DND-41 (cell line): ENCODE measurements around the gene CRYL1.

Source experiments
- ATAC-seq: fragments of 200-7000 bp; cut with Tn5 transposase; 3 replicates; pipeline ENCODE4 v1.9.1; 2021; ENCODE audit warnings: low read depth; ENCODE audit not compliant: insufficient read depth
- DNase-seq: peaks from one replicate; pipeline ENCODE4 v3.0.0-alpha.2; 2020
- H2AFZ ChIP-seq: 2 replicates; pipeline ENCODE4 v1.6.0; 2012; ENCODE audit warnings: low read depth, low read length
- H3K27ac ChIP-seq: 2 replicates; pipeline ENCODE4 v1.5.1; 2012; ENCODE audit warnings: low read length, inconsistent platforms
- H3K27me3 ChIP-seq: fragments of 200-600 bp; sonication (generic); 2 replicates; pipeline ENCODE4 v1.6.0; 2012; ENCODE audit warnings: low read length, mild to moderate bottlenecking, inconsistent platforms; ENCODE audit not compliant: insufficient read depth, poor library complexity
- H3K36me3 ChIP-seq: 2 replicates; pipeline ENCODE4 v1.5.1; 2012; ENCODE audit warnings: low read length, inconsistent platforms; ENCODE audit not compliant: insufficient read depth
- H3K4me1 ChIP-seq: 2 replicates; pipeline ENCODE4 v1.5.1; 2012; ENCODE audit warnings: mild to moderate bottlenecking, low read length; ENCODE audit not compliant: insufficient read depth
- H3K4me2 ChIP-seq: 2 replicates; pipeline ENCODE4 v1.6.0; 2012; ENCODE audit warnings: mild to moderate bottlenecking, moderate library complexity, low read length, inconsistent platforms; ENCODE audit not compliant: insufficient read depth
- H3K4me3 ChIP-seq, 2 experiments: fragments of 200-600 bp in 1 of 2; shearing (Covaris generic) in 1 of 2; 2 replicates each; pipeline ENCODE4 v1.5.1; 2012 to 2016; ENCODE audit warnings: inconsistent platforms in 2 of 2, low read length in 2 of 2, mild to moderate bottlenecking in 2 of 2, low read depth in 1 of 2, moderate library complexity in 1 of 2
- H3K79me2 ChIP-seq: 2 replicates; pipeline ENCODE4 v1.6.0; 2012; ENCODE audit warnings: low read length, inconsistent platforms; ENCODE audit not compliant: insufficient read depth
- H3K9ac ChIP-seq: 2 replicates; pipeline ENCODE4 v1.6.0; 2012; ENCODE audit warnings: low read depth, mild to moderate bottlenecking, inconsistent platforms, low read length, moderate library complexity
- H3K9me3 ChIP-seq: 2 replicates; pipeline ENCODE4 v1.5.1; 2012; ENCODE audit warnings: low read length, moderate library complexity, mild to moderate bottlenecking, inconsistent platforms; ENCODE audit not compliant: insufficient read depth, severe bottlenecking
- H4K20me1 ChIP-seq: 2 replicates; pipeline ENCODE4 v1.6.0; 2012; ENCODE audit warnings: low read length; ENCODE audit not compliant: insufficient read depth
- CTCF ChIP-seq: IDR thresholded peaks from 2 replicates; pipeline ENCODE4 v1.5.1; 2012; ENCODE audit warnings: borderline replicate concordance, low read length, moderate library complexity, mild to moderate bottlenecking; ENCODE audit not compliant: poor library complexity, severe bottlenecking; ENCODE audit errors: extremely low read depth
- EZH2 ChIP-seq: IDR thresholded peaks from 3 replicates; pipeline ENCODE4 v1.6.1; 2012; ENCODE audit warnings: borderline replicate concordance, low read depth, mild to moderate bottlenecking, moderate library complexity, low read length, inconsistent platforms; ENCODE audit not compliant: severe bottlenecking

CRYL1 gene

GRCh38 chr13:20518660-20519100 lies 7.0 kb downstream of the CRYL1 start:
- TF ChIP-seq EZH2 (no peak), CTCF (no peak)
- no peak for ATAC-seq
- no peak overlapping the region for H3K4me2 ChIP-seq
- H3K9me3 ChIP-seq, result no peaks in the 10 kb centered on the region
- H3K36me3 ChIP-seq, result no peaks in the 10 kb centered on the region
- no peak for DNase-seq
- no peaks in the 10 kb centered on the region for H4K20me1 ChIP-seq
- no peak overlapping the region for H3K4me3 ChIP-seq
- H3K27me3 ChIP-seq, result no peaks in the 10 kb centered on the region
- no peak overlapping the region for H3K9ac ChIP-seq
- no peak overlapping the region for H3K27ac ChIP-seq
- H2AFZ ChIP-seq, result no peak overlapping the region
- H3K4me1 ChIP-seq, result no peaks in the 10 kb centered on the region
- H3K79me2 ChIP-seq, result no peaks in the 10 kb centered on the region

GRCh38 chr13:20514866-20515265 lies 10.8 kb downstream of the CRYL1 start:
- Histone ChIP-seq H3K9me3 (no peaks in the 10 kb centered on the region), H3K4me2 (no peak overlapping the region), H3K27ac (no peak overlapping the region), H3K79me2 (no peaks in the 10 kb centered on the region), H3K9ac (no peak overlapping the region), H3K36me3 (peaks cover 8% of the 10 kb centered on the region; the same call in 1 of the 2 replicates), H3K4me1 (no peaks in the 10 kb centered on the region), H3K27me3 (no peaks in the 10 kb centered on the region), H4K20me1 (no peaks in the 10 kb centered on the region), H3K4me3 (no peak overlapping the region), H2AFZ (no peak overlapping the region)
- TF ChIP-seq EZH2, result no peak
- no peak for TF ChIP-seq CTCF
- DNase-seq (no peak), ATAC-seq (no peak)

- Histone ChIP-seq H3K4me1 (no peaks in the 10 kb centered on the region), H3K36me3 (peaks cover 8% of the 10 kb centered on the region; the same call in 1 of the 2 replicates), H3K79me2 (no peaks in the 10 kb centered on the region), H3K9ac (no peak overlapping the region), H3K27ac (no peak overlapping the region), H2AFZ (no peak overlapping the region), H3K4me3 (no peak overlapping the region), H3K9me3 (no peaks in the 10 kb centered on the region), H3K27me3 (no peaks in the 10 kb centered on the region), H3K4me2 (no peak overlapping the region), H4K20me1 (no peaks in the 10 kb centered on the region)
- no peak for TF ChIP-seq EZH2
- no peak for TF ChIP-seq CTCF
- DNase-seq (no peak), ATAC-seq (no peak)
Measured at GRCh38 chr13:20513466-20513995, 12.1 kb downstream of the CRYL1 start.
